HCT116 (cell line): Measurements from ENCODE around the gene FGGY. TPM values are rescaled to one million over a fixed set of nuclear protein-coding genes. Genes with fewer than 3 reads are reported as not detected.

Source experiments
- ATAC-seq: fragments of 200-7000 bp; cut with Tn5 transposase; 2 replicates; pipeline ENCODE4 v1.9.1; 2020; ENCODE audit warnings: mild to moderate bottlenecking, moderate library complexity
- BruUV-seq: library from RNA; stranded (reverse); fragments of 400-500 nt; replicated peaks from 2 replicates; lab custom pipeline; 2021; lab: Mats Ljungman, UMichigan
- CTCF ChIA-PET: fragments of 300-600 bp; sonication (Branson Sonifier 250); formaldehyde crosslinking; loops from one replicate; lab custom pipeline; 2021; ENCODE audit warnings: antibody characterized with exemption; lab: Charles Lee
- POLR2A ChIA-PET: fragments of 300-600, 350-600 bp; sonication (Branson Sonifier 250); formaldehyde crosslinking; loops from one replicate; lab custom pipeline; 2021; ENCODE audit warnings: antibody characterized with exemption; lab: Charles Lee
- RAD21 ChIA-PET, 2 experiments: fragments of 300-600 bp; sonication (Branson Sonifier 250); formaldehyde crosslinking; loops; one replicate each; lab custom pipeline; 2023; ENCODE audit warnings: low total read pairs in 2 of 2; ENCODE audit not compliant: uncharacterized antibody in 2 of 2, unreplicated experiment in 2 of 2, low non-redundant PET in 1 of 2; lab: Charles Lee
- DNase-seq: peaks from one replicate; pipeline ENCODE4 v3.0.0-alpha.2; 2010; ENCODE audit warnings: low read depth, low spot score
- H2AFZ ChIP-seq: fragments of 200-600 bp; shearing (Covaris generic), sonication (generic); 2 replicates; pipeline ENCODE4 v1.6.1; 2017; ENCODE audit warnings: low read depth, mixed run types, mixed read lengths, antibody characterized with exemption, low read length; ENCODE audit not compliant: poor library complexity, severe bottlenecking
- H3K27ac ChIP-seq: 2 replicates; pipeline ENCODE4 v1.5.1; 2012; ENCODE audit warnings: low read depth, low read length
- H3K27me3 ChIP-seq: fragments of 200-600 bp; sonication (generic); 2 replicates; pipeline ENCODE4 v1.6.1; 2016; ENCODE audit warnings: mixed run types, low read length, mixed read lengths; ENCODE audit not compliant: insufficient read depth
- H3K36me3 ChIP-seq, 2 experiments: fragments of 200-500 bp in 1 of 2; fragments of 200-600 bp in 1 of 2; sonication (Bioruptor generic) in 1 of 2; sonication (generic) in 1 of 2; 2 replicates each; pipeline versions ENCODE4 v1.5.1 to v1.6.1; 2014 to 2016; ENCODE audit warnings: low read length in 2 of 2, inconsistent platforms in 1 of 2, mixed read lengths in 1 of 2, mixed run types in 1 of 2; ENCODE audit not compliant: insufficient read depth in 2 of 2, control insufficient read depth in 1 of 2
- H3K4me1 ChIP-seq, 2 experiments: fragments of 200-600 bp in 1 of 2; sonication (generic) in 1 of 2; 2 replicates each; pipeline versions ENCODE4 v1.5.1 to v1.6.1; 2012 to 2017; ENCODE audit warnings: low read length in 2 of 2, inconsistent platforms in 1 of 2, mild to moderate bottlenecking in 1 of 2, mixed read lengths in 1 of 2, mixed run types in 1 of 2, moderate library complexity in 1 of 2; ENCODE audit not compliant: insufficient read depth in 2 of 2, control insufficient read depth in 1 of 2
- H3K4me2 ChIP-seq: fragments of 200-600 bp; sonication (generic); 2 replicates; pipeline ENCODE4 v1.6.1; 2017; ENCODE audit warnings: mixed run types, low read length, mixed read lengths
- H3K4me3 ChIP-seq, 2 experiments: fragments of 200-600 bp in 1 of 2; sonication (generic) in 1 of 2; replicated peaks in 1 of 2; 2 replicates each; pipeline ENCODE4 v1.5.1; 2011 to 2016; ENCODE audit warnings: low read length in 2 of 2, control low read depth in 1 of 2, low read depth in 1 of 2, mild to moderate bottlenecking in 1 of 2, mixed read lengths in 1 of 2, mixed run types in 1 of 2
- H3K79me2 ChIP-seq: fragments of 200-600 bp; sonication (generic); 2 replicates; pipeline ENCODE4 v1.6.1; 2017; ENCODE audit warnings: mild to moderate bottlenecking, mixed run types, low read length, moderate library complexity, mixed read lengths; ENCODE audit not compliant: insufficient read depth
- H3K9ac ChIP-seq: fragments of 200-600 bp; sonication (generic); 2 replicates; pipeline ENCODE4 v1.6.1; 2016; ENCODE audit warnings: low read length, mixed read lengths
- H3K9me2 ChIP-seq: fragments of 200-600 bp; sonication (generic), shearing (Covaris generic); 2 replicates; pipeline ENCODE4 v1.6.1; 2017; ENCODE audit warnings: mixed run types, mild to moderate bottlenecking, moderate library complexity; ENCODE audit not compliant: insufficient read depth
- H3K9me3 ChIP-seq, 2 experiments: fragments of 200-500 bp in 1 of 2; fragments of 200-600 bp in 1 of 2; sonication (Bioruptor generic) in 1 of 2; sonication (generic) in 1 of 2; 2 replicates each; pipeline ENCODE4 v1.6.1; 2014 to 2017; ENCODE audit warnings: low read length in 2 of 2, mixed read lengths in 2 of 2, inconsistent platforms in 1 of 2, low read depth in 1 of 2, mild to moderate bottlenecking in 1 of 2, mixed run types in 1 of 2, moderate library complexity in 1 of 2; ENCODE audit not compliant: control insufficient read depth in 1 of 2, insufficient read depth in 1 of 2
- H4K20me1 ChIP-seq: fragments of 200-600 bp; sonication (generic), shearing (Covaris generic); 2 replicates; pipeline ENCODE4 v1.6.1; 2017; ENCODE audit warnings: mixed run types, mild to moderate bottlenecking, moderate library complexity; ENCODE audit not compliant: insufficient read depth
- ATF3 ChIP-seq: IDR thresholded peaks from 2 replicates; pipeline ENCODE4 v1.6.1; 2012
- CBX3 ChIP-seq: IDR thresholded peaks from 2 replicates; pipeline ENCODE4 v1.6.1; 2012; ENCODE audit warnings: low read depth
- CEBPB ChIP-seq: IDR thresholded peaks from 2 replicates; pipeline ENCODE4 v1.6.1; 2012; ENCODE audit warnings: low read depth
- CTCF ChIP-seq, 3 experiments: fragments of 200-600 bp in 1 of 3; sonication (generic) in 1 of 3; IDR thresholded peaks in 2 of 3; conservative IDR thresholded peaks in 1 of 3; 2 replicates each; pipeline ENCODE4 v1.5.1; 2012 to 2017; ENCODE audit warnings: low read depth in 2 of 3, low read length in 2 of 3, antibody characterized with exemption in 1 of 3, borderline replicate concordance in 1 of 3, control low read depth in 1 of 3, mild to moderate bottlenecking in 1 of 3, mixed read lengths in 1 of 3, mixed run types in 1 of 3, moderate library complexity in 1 of 3; ENCODE audit not compliant: insufficient read depth in 1 of 3
- EGR1 ChIP-seq: IDR thresholded peaks from 2 replicates; pipeline ENCODE4 v1.6.1; 2012; ENCODE audit warnings: low read depth
- ELF1 ChIP-seq: IDR thresholded peaks from 2 replicates; pipeline ENCODE4 v1.6.1; 2012; ENCODE audit warnings: low read depth, borderline replicate concordance
- EZH2 ChIP-seq: fragments of 200-600 bp; sonication (generic); IDR thresholded peaks from 2 replicates; pipeline ENCODE4 v1.6.1; 2017; ENCODE audit warnings: antibody characterized with exemption, mixed run types
- EZH2phosphoT487 ChIP-seq: fragments of 200-600 bp; IDR thresholded peaks from 2 replicates; pipeline ENCODE4 v1.6.1; 2018; ENCODE audit warnings: antibody characterized with exemption, borderline replicate concordance
- JUND ChIP-seq: IDR thresholded peaks from 2 replicates; pipeline ENCODE4 v1.6.1; 2012
- MAX ChIP-seq: IDR thresholded peaks from 2 replicates; pipeline ENCODE4 v1.6.1; 2012
- RAD21 ChIP-seq: IDR thresholded peaks from 2 replicates; pipeline ENCODE4 v1.6.1; 2012; ENCODE audit warnings: low read depth, mild to moderate bottlenecking
- REST ChIP-seq: IDR thresholded peaks from 2 replicates; pipeline ENCODE4 v1.6.1; 2012; ENCODE audit warnings: low read depth
- SP1 ChIP-seq: IDR thresholded peaks from 2 replicates; pipeline ENCODE4 v1.6.1; 2012; ENCODE audit warnings: low read depth
- SRF ChIP-seq: IDR thresholded peaks from 2 replicates; pipeline ENCODE4 v1.6.1; 2012; ENCODE audit warnings: low read depth
- TCF7L2 ChIP-seq: IDR thresholded peaks from 2 replicates; pipeline ENCODE4 v1.7.0; 2011; ENCODE audit warnings: borderline replicate concordance, inconsistent platforms; ENCODE audit not compliant: insufficient read depth, insufficient read length; ENCODE audit errors: extremely low read depth
- ZFX ChIP-seq: fragments of 450-650 bp; IDR thresholded peaks from 2 replicates; pipeline ENCODE4 v1.6.1; 2017
- intact Hi-C: fragments of 100-400 bp; cut with micrococcal nuclease; formaldehyde crosslinking; loops from 2 replicates; pipeline ENCODE4 v1.10.0; 2022
- total RNA-seq: library from RNA; stranded (reverse); gene quantifications from one replicate; pipeline ENCODE4 v1.2.1, GENCODE V29; 2021; ENCODE audit not compliant: unreplicated experiment

FGGY gene
- total RNA-seq, 1 experiment from 2014 or later = 10.6 TPM

- Histone ChIP-seq H3K9me3 (no peaks in the 10 kb centered on the region), H3K4me3 (no peak overlapping the region), H3K9me2 (no peaks in the 10 kb centered on the region), H2AFZ (no peak overlapping the region), H3K36me3 (no peaks in the 10 kb centered on the region), H3K27me3 (no peaks in the 10 kb centered on the region), H4K20me1 (no peaks in the 10 kb centered on the region), H3K9ac (no peak overlapping the region), H3K27ac (no peak overlapping the region), H3K79me2 (no peaks in the 10 kb centered on the region), H3K4me1 (peaks cover 0 to 4% of the 10 kb centered on the region in 2 experiments; a peak in 1 of 4 replicates), H3K4me2 (no peak overlapping the region)
- POLR2A ChIA-PET = no interaction called here
- DNase-seq (no peak), ATAC-seq (no peak)
- RAD21 ChIA-PET = no interaction called here
- CTCF ChIA-PET = no interaction called here
- intact Hi-C loops = no loop called here
- TF ChIP-seq JUND (no peak), ZFX (no peak), ELF1 (no peak), CTCF (IDR thresholded peaks at IDR 0.05 in 2 of 3, conservative IDR thresholded peaks at IDR 0.05 in 1 of 3; ENCODE audit: borderline replicate concordance in 1 of 3, insufficient read depth in 1 of 3, low read depth in 2 of 3, low read length in 2 of 3) (no peak), REST (no peak), TCF7L2 (no peak), CEBPB (no peak), SP1 (no peak), EZH2phosphoT487 (no peak), EGR1 (no peak), SRF (no peak), MAX (no peak), ATF3 (no peak), RAD21 (no peak), EZH2 (no peak), CBX3 (no peak)
- BruUV-seq = no TSS peak
Observed at GRCh38 chr1:59356627-59357026, 59.7 kb downstream of the FGGY start.
